IMR-90 (cell line): ENCODE data around the gene CADM1. TPM values are rescaled to one million over a fixed set of nuclear protein-coding genes. Genes with fewer than 3 reads are reported as not detected.

Experiments
- BHLHE40 ChIP-seq: fragments of 150-350 bp; IDR thresholded peaks from 2 replicates; pipeline ENCODE4 v1.6.1; 2016; ENCODE audit warnings: mild to moderate bottlenecking, low read depth, low read length
- CEBPB ChIP-seq: IDR thresholded peaks from 2 replicates; pipeline ENCODE4 v1.6.1; 2012; ENCODE audit warnings: low read depth, low read length, improper control_type of control experiment
- FOS ChIP-seq: fragments of 150-350 bp; IDR thresholded peaks from 2 replicates; pipeline ENCODE4 v1.6.1; 2016; ENCODE audit warnings: low read depth, low read length
- MAFK ChIP-seq: IDR thresholded peaks from 2 replicates; pipeline ENCODE4 v1.6.1; 2012; ENCODE audit warnings: low read depth, low read length, improper control_type of control experiment
- NFE2L2 ChIP-seq: fragments of 150-350 bp; IDR thresholded peaks from 2 replicates; pipeline ENCODE4 v1.6.1; 2016; ENCODE audit warnings: low read depth, mild to moderate bottlenecking, low read length
- RAD21 ChIP-seq: IDR thresholded peaks from 2 replicates; pipeline ENCODE4 v1.6.1; 2012; ENCODE audit warnings: low read length, improper control_type of control experiment
- SMC3 ChIP-seq: fragments of 150-350 bp; IDR thresholded peaks from 2 replicates; pipeline ENCODE4 v1.6.1; 2016; ENCODE audit warnings: low read depth, mild to moderate bottlenecking, antibody characterized with exemption, low read length, moderate library complexity
- polyA plus RNA-seq, 3 experiments: library from polyadenylated mRNA; depleted of rRNA; stranded (reverse); fragments of >200 nt; gene quantifications; 2 replicates each; pipeline ENCODE4 v1.2.3, GENCODE V29; 2012; ENCODE audit warnings: low replicate concordance in 1 of 3
- total RNA-seq: library from RNA; depleted of rRNA; stranded (reverse); fragments of >200 nt; gene quantifications from 2 replicates; pipeline ENCODE4 v1.2.3, GENCODE V29; 2012

The CADM1 gene
- total and polyA plus RNA-seq, 2 of the 4 experiments (the other 2 are of a cell fraction) = 28.8 to 77.1 TPM

GRCh38 chr11:115504276-115505158 is at the start of gene CADM1 (continued):
- TF ChIP-seq FOS (no peak), CEBPB (no peak), RAD21 (peak; percentile 72), SMC3 (peak; percentile 46), MAFK (no peak), NFE2L2 (no peak), BHLHE40 (no peak; the same call in 1 of the 2 replicates)
